DMS 273 (cell line): ENCODE measurements around the gene RFC5.
"Not testable (repeated sequence)": the region's sequence is repeated elsewhere in the genome, so short reads cannot be mapped to it uniquely, and the experiment has no call there.

Experiments
- DNase-seq: peaks from one replicate; lab custom pipeline; 2025; ENCODE audit not compliant: unreplicated experiment; lab: John Stamatoyannopoulos, UW

Gene RFC5

DNA sequence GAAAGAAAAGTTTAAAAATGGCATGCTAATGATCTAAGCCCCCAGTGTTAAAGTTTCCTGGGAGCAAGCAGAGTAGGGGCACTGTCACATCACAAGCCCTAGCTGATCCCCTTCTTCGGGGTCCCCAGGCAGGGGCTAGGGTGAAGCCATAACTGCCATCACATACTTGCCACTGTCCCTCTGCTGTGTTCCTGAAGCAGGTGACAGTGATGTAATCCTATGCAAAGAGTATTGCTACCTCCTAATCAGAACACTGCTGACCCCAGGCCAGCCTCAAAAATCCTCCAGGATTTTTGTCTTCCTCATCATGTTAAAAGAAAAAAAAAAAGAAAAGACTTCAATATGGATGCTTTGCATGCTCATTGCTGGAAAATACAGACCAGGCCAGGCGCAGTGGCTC lies 1.2 kb upstream of the RFC5 start:
- DNase-seq = no peak

DNA sequence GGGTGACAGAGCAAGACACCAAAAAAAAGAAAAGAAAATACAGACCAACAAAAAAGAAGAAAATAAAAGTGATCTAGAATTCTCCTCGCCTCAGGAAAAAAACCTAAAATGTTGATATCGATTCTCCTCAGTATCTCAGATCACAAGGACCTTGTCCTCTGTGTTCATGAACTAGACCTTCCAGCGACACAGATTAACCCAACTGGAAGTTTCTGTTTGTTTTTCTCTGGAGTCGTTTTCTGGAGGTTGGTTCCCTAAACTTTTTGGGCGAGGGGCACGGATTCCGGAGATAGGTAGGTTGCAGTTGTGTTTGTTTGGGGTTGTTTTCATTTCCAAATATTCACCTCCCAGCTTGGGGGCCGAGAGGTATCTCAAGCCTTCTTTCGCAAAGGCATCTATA lies 559 bp upstream of the RFC5 start:
- DNase-seq = no peak

DNA sequence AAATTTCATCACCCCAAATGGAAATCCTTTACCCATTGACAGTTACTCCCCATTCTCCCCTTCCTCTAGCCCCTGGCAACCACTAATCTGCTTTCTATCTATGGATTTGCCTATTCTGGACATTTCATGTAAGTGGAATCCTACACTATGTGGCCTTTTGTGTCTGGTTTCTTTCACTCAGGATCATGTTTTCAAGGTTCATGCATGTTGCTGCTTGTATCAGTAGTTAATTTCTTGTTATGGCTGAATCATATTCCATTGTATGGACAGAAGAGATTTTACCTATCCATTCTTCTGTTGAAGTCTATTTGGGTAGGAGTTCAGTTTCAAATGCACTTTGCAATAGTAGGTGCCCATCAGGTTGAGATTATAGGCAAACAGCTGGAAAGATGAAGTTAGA lies 1.4 kb downstream of the RFC5 start:
- DNase-seq = no peak

DNA sequence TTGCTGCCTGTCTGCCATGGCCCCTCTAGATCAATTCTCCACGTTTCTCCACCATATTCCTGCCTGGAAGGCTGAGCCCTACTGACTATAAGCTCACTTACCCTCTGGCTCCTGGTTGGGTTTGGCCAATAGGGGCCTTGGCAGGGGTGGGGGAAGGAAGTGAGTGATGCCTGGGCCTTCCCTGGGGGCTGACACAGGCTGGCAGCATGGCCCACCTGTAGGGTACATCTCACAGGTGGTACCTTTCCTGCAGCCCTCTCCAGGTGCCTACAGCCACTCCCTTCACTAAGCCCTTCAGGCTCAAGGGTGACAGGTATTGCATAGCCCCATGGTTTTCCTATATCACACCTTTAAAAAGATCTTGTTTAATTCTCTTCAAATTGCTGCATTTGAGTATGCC lies 3.5 kb downstream of the RFC5 start:
- DNase-seq = no peak

DNA sequence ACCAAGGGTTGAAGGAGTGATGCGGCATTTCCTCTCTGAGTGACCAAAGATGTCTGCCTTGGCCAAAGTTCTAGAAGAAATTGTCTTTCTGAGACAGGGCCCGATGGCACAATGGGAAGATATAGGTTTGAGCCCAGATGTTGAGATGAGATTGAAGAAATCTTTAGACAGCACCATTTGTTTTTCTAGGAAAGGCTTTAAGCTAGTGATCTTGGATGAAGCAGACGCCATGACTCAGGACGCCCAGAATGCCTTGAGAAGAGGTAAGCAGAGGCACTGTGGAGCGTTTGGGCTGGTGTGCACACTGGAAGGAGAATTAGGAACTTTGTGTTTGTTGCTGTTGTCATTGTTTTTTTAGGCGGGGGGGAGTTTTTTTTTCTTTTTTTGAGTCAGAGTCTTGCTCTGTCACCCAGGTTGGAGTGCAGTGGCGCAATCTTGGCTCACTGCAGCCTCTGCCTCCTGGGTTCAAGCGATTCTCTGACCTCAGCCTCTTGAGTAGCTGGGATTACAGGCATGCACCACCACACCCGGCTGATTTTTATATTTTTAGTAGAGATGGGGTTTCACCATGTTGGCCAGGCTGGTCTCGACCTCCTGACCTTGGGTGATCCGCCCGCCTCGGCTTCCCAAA lies 5.7 kb downstream of the RFC5 start:
- DNase-seq = not testable (repeated sequence)

DNA sequence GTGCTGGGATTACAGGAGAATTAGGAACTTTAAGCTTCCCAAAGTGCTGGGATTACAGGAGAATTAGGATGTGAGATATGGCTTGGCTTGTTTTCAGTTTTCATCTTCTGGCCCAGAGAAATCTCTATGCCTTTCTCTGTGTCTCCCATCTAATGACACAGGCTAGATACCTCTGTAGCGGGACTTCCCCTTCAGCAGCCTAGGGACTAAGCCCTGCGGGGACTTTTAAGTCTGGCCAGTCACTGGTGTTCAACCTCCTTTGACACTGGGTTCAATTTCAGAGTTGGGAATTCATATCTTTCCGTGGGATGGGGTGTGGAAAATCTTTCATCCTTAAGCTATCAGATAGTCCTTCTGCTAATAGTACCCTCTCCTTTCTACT lies 6.2 kb downstream of the RFC5 start:
- DNase-seq = no peak

DNA sequence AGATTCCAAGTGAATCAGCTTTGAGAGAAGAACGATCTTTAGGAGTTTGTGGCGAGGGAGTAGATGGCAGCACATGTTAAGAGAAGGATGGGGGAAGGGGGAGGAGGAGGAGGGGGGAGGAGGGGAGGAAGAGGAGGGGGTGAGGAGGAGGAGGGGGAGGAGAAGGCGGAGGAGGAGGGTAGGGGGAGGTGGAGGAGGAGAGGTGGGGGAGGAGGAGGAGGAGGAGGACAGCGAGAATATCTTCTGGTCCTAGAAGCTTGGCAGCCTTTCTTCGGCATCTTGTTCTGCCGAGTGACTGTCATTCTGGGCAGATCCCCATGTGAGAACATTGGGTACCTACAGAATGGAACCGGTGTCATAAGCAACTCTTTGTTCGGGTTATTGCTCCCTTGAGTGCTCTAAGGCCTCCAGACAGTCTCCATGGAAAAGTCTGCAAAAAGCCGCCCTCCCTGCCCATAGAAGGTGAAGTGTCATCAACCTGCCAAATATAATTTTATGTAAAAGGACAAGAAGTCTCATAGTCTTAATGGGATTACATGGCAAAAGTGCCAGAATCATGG lies 6.9 kb downstream of the RFC5 start:
- no peak for DNase-seq

DNA sequence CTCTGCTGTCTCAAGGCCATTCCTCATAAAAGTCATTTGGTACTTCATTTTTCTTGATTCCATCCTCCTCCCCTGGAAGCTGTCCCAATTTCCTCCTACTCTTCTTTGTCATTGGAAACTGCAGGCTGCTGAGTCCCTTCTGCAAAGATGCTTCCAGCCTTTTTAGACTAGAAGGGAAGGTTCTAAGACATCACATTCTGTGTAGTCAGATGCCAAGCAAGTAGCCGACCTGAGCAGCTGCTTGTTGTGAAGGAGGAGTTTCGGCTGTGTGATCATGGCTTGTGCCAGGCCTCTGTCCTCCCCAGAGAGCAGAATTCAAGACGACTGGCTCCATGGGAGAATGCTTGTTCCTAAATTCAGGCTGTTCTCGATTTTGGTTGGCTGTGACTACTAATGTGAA lies 8.7 kb downstream of the RFC5 start:
- DNase-seq = no peak

DNA sequence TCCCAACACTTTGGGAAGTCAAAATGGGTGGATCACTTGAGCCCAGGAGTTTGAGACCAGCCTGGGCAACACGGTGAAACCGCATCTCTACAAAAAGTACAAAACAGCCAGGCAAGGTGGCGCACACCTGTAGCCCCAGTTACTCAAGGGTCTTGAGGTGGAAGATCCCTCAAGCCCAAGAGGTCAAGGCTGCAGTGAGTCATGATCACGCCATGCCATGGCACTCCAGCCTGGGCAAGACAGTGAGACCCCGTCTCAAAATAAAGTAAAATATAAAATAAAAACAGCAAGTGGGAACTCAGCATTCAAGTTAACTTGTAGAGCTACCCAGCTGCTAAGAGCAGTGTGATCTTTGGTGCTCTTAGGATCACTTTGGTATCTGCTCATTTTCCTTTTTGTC lies 12.7 kb downstream of the RFC5 start:
- no peak for DNase-seq

DNA sequence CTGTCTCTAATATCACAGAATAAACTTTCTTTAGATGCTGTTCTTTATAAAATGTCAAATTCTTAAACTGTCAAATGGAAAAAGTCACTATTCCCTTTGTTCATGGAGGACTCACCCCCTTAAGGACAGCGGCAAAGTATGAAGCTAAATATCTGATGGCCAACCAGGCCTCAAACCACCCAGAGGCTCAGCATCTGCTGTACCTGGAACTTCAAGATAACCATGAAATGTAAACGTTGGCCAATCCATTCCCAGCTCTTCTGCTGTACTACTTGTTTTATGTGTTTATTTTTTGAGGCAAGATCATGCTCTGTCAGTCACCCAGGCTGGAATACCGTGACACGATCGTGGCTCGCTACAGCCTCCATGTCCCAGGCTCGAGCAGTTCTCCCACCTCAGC lies 15.7 kb downstream of the RFC5 start:
- DNase-seq = no peak

DNA sequence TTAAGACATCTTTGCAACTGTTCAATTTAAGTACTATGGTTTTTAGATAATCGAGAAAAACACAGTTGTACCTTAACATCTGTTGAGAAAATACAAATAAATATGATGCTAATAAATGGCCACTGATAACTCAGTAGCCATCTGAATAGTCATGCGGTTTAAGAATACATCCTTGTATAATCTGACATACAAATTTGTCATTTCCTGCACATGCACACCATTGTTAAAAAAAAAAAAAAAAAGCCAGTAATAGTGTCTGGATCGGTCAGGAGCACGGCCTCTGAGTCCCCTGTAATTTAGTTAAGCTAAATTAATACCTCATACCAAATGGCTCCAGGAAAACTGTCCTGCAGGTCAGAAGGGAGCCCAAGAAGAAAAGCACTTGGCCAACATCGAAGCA lies 16.8 kb downstream of the RFC5 start:
- no peak for DNase-seq

DNA sequence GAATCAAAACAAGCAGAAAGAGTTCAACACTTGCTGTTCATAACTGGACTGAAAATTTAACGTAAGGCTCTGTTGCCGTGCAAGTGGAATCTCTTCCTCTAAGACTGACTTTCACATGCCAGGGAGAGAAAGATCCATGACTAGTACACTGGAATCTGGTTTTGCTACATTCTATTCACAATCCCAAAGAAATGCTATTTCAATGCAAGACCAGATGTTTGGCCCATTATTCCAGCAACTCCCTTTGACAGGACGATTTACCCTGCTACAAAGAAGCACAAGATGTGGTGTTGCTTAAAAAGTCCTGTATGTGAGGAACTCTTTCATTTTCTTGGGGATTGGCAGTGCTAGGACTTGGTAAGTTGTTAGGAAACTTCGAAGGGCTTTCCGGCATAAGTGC lies 17.4 kb downstream of the RFC5 start:
- DNase-seq = no peak

DNA sequence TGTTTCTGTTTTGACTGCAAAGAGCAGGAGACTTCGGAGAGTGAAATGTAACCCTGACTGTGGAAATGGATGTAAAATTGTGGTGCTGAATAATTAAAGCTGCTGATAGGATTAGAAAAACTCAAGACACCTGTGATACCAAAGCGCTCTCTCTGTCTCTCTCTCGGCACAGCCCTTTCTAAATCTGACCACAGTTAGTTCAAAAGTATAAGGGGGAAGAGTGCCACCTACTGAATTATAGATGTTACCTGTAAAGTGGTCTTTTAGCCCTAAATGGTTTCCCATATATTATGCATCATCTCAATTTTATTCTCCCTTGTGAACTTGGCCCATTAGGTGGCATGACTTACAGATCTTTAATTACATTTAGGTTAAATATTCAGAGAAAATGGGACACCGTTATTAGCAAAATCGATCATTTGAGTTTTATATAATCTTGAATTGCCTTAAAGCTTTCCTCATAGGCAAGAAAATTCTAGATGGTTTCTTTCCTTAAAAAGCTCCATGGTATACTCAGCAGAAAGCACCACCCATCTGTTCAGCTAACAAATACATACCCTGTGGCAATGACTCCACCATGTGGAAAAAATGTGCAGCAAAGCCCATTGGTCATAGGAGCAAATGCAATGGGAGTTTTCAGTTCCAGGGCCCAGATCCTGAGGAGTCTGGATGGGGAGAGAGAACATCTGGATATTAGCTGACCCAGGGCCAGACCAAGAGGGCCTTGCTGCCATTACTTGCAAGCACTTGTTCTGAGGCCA lies 18.1 kb downstream of the RFC5 start:
- no peak for DNase-seq

DNA sequence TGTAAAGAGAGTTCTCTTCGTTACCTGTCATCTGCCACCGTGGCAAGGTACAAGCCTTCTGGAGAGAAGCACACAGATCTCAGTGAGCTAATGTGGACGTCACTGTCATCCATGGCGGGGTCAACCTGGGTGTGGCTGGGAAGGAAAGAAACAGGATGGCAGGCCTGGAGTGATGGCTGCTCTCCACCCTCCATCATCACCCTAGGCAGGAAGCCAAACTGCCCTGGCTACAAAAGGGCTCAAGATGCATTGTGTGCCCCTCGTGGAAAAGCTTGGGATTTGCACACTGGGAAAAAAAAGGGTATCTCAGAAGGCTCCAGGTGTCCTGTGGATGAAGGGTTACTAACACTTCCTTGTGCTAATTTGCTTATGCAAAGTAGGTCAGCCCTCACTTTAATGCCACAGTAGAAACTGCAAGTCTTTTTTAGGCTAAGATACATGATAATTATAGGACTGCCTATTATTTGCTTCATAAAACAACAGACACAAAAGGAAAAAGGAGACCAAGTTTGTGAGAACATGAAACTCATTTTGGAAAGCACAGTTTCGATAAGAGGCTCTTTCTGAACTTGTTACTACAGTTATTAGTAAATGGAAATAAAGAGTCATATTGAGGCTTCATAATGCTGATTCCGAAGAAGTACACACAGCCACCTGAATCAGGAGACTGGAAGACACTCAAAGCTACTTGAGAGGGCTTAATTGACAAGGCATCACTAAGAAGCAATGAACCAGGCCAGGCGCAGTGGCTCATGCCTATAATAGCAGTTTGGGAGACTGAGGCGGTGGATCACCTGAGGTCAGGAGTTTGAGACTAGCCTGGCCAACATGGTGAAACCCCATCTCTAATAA lies 18.9 kb downstream of the RFC5 start:
- peak; percentile 60 for DNase-seq

DNA sequence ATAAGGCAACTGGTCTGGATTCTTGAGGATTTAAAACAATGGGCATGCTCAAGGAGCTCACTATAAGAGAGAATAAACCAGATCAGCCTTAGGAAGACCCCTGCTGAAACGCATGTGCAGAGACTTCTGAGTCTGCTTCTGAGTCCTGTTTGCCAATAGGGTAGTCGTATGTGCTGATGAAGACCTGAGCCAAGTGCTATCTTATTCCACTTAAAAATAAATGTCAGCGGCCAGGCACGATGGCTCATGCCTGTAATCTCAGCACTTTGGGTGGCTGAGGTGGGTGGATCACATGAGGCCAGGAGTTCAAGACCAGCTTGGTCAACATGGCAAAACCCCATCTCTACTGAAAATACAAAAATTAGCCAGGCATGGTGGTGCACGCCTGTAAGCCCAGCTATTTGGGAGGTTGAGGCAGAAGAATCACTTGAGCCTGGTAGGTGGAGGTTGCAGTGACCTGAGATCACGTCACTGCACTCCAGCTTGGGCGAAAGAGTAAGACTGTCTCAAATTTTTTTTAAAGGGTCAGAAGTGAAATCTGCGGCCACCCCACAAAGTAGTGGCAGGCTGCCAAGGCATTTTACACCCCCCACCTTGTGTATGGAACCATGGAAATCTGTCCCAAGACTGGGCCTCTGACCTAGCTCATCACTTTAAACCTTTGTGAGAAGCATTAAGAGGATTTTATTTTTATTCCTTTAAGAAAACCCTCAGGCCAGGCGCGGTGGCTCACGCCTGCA lies 20.3 kb downstream of the RFC5 start:
- DNase-seq = no peak

DNA sequence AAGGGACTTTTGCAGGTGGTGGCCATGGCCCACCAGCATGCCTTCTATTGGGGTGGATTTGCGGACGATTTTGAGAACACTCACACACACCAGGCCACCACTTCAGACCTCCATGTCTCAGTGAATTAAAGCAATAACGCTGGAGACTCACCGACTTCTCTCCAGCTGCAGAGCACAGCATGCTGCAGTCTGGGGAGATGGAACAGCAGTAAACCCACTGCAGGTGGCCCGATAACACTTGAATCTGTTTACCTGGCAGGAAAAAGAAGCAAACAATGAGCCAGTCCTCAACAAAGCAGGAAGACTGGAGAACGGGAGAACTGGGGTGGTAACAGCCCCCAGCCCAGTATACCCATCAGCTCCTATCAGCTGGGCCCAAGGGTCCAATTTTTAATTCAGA lies 21.6 kb downstream of the RFC5 start:
- no peak for DNase-seq

DNA sequence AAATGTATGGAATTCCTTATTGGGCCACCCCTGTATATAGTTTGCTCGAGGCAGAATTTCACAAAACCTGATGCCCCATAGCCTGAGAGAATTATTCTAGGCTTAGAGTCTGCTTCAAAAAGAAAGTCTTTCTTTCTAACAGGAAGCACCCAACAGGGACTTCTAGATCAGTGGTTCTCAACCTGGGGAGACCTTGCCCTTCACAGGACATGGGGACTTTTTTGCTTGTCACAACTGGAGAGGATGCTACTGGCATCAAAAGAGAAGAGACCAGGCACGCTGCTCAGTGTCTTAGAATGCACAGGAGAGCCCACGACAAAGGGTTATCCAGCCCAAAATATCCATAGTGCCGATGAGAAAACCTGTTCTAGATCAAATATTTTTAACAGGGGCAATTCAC lies 25.6 kb downstream of the RFC5 start:
- no peak for DNase-seq

DNA sequence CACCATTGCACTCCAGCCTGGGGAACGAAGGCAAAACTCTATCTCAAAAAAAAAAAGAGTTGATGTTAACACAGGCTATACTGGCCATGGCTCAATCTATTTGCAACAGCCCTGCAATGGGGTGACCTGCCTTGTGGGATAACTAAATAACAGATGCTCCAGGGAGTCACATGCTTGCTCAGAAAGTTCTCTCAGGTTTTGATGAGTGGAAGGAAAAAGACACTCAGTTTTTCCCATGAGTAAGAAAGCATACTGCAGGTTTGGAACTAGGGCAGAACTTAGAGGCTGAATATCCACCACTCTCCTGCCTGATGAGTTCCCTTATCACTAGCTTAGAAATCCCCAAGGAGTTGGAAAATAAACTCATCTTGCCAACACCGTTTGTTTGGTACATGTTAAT lies 27.6 kb downstream of the RFC5 start:
- no peak for DNase-seq

DNA sequence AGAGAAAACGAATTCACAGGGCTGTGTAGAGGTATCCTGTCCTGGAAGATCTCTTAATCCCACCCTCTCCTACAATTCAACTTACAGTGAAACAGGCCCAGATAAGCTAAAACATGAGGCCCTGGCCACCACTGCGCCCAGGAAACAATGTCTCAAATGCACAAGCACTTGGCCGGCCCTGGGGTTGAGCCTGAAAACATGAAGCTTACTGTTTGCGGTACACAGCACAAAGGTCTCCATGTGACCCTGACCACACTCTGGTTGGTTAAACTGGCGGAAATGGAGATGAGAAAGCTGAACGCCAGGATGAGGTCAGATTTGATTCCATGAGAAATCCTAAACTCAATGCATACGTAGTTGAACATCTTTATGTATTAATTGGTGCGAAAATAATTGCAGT lies 28.1 kb downstream of the RFC5 start:
- no peak for DNase-seq

DNA sequence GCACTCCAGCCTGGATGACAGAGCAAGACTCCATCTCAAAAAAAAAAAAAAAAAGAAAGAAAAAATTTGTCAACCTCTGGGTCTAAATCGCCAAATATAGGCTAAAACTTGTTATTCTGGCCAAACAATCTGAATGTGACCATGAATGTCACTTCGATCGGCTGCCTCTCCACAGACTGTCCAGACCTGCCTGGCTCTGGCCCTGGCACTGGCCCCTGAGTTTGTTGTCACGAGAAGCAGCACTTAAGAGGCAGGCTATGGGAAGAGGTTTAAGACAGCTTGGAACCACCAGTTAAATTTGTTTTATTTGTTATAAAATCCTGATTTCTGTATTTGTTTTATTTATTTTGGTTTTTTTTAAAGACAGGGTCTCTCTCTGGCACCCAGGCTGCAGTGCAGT lies 29.9 kb downstream of the RFC5 start:
- no peak for DNase-seq
